Gastrocnemius medialis (tissue), 4 donors: ENCODE results near the gene KCNK13. TPM values are rescaled to one million over a fixed set of nuclear protein-coding genes. Genes with fewer than 3 reads are reported as not detected.
A peak's percentile ranks its signal among the peaks of the same experiment; 100 is the strongest.

Experiments used
- ATAC-seq, 2 donors: fragments of 150-250 bp; one replicate each; pipeline ENCODE4 v1.9.1; 2016
- DNase-seq, 2 donors: peaks; one replicate each; pipeline ENCODE4 v3.0.0-alpha.2; 2019
- H3K27ac ChIP-seq, 4 donors: fragments of 200-600 bp; sonication (generic); 1 replicate in 1 of 4; 2 replicates in 3 of 4; pipeline ENCODE4 v1.5.1; 2016 to 2018; ENCODE audit warnings: mild to moderate bottlenecking in 2 of 4, moderate library complexity in 1 of 4
- H3K27me3 ChIP-seq, 3 donors: fragments of 200-600 bp; sonication (generic) in 2 of 3; 1 replicate in 1 of 3; 2 replicates in 2 of 3; pipeline versions ENCODE4 v1.5.1 to v1.6.0; 2016 to 2019; ENCODE audit warnings: mild to moderate bottlenecking in 1 of 3, moderate library complexity in 1 of 3
- H3K36me3 ChIP-seq, 2 donors: fragments of 200-600 bp; sonication (generic) in 1 of 2; one replicate each; pipeline ENCODE4 v1.5.1; 2017 to 2018
- H3K4me1 ChIP-seq, 2 donors: fragments of 200-600 bp; sonication (generic) in 1 of 2; one replicate each; pipeline ENCODE4 v1.5.1; 2016 to 2017; ENCODE audit warnings: mild to moderate bottlenecking in 2 of 2
- H3K4me3 ChIP-seq, 4 donors: fragments of 200-600 bp; sonication (generic) in 3 of 4; 1 replicate in 1 of 4; 2 replicates in 3 of 4; pipeline ENCODE4 v1.5.1; 2016 to 2019; ENCODE audit warnings: mild to moderate bottlenecking in 2 of 4
- H3K9me3 ChIP-seq, 3 donors: fragments of 200-600 bp; sonication (generic) in 2 of 3; 1 replicate in 1 of 3; 2 replicates in 2 of 3; pipeline ENCODE4 v1.5.1; 2016 to 2019
- CTCF ChIP-seq, 5 experiments: fragments of 450-650 bp in 3 of 5; fragments of 200-600 bp in 2 of 5; sonication (generic) in 2 of 5; IDR thresholded peaks in 4 of 5; conservative IDR thresholded peaks in 1 of 5; 1 replicate in 4 of 5; 2 replicates in 1 of 5; pipeline ENCODE4 v1.5.1; 2016 to 2019; ENCODE audit warnings: antibody characterized with exemption in 5 of 5, mild to moderate bottlenecking in 3 of 5, moderate library complexity in 3 of 5
- POLR2A ChIP-seq, 2 donors: fragments of 450-650 bp; IDR thresholded peaks; one replicate each; pipeline ENCODE4 v1.6.1; 2017; ENCODE audit warnings: antibody characterized with exemption in 2 of 2, mild to moderate bottlenecking in 2 of 2, moderate library complexity in 2 of 2
- in situ Hi-C, 4 donors: fragments of 200-750 bp; cut with MboI; loops; one replicate each; pipeline versions ENCODE4 v1.15.0 to v1.8.0; 2017; ENCODE audit warnings: low sequenced_read_pairs in 4 of 4
- intact Hi-C: fragments of 100-400 bp; cut with DNase I; formaldehyde crosslinking; loops from one replicate; pipeline ENCODE4 v1.15.1; 2023; ENCODE audit warnings: low total_unique reads
- total RNA-seq, 4 donors: library from RNA; depleted of rRNA; stranded (reverse); fragments of >200 nt; gene quantifications; one replicate each; pipeline versions ENCODE4 v1.1.0 to v1.2.3, GENCODE V29; 2016

Gene KCNK13
- total RNA-seq, 4 donors from 2014 or later: not detected

- TF ChIP-seq CTCF (IDR thresholded peaks at IDR 0.05 in 4 of 5, conservative IDR thresholded peaks at IDR 0.05 in 1 of 5): no peak
- no peak for TF ChIP-seq POLR2A (IDR thresholded peaks at IDR 0.05)
- no peak for DNase-seq
- in situ Hi-C loops (no loop called here), intact Hi-C loops (no loop called here)
- H3K27ac ChIP-seq: no peak overlapping the region
- no peak overlapping the region for H3K4me3 ChIP-seq
- no peaks in the 10 kb centered on the region for H3K36me3 ChIP-seq
- no peak for ATAC-seq
- peaks cover 0 to 13% of the 10 kb centered on the region in 2 donors for H3K4me1 ChIP-seq
- peaks cover 27 to 56% (median 40%) of the 10 kb centered on the region in 3 donors for H3K27me3 ChIP-seq
- H3K9me3 ChIP-seq: no peaks in the 10 kb centered on the region
Observed at GRCh38 chr14:90056826-90057225, 5.0 kb upstream of the KCNK13 start.

GRCh38 chr14:90058876-90059458, 2.8 kb upstream of the KCNK13 start:
- intact Hi-C loops: no loop called here
- H3K36me3 ChIP-seq: no peaks in the 10 kb centered on the region

GRCh38 chr14:90060312-90060964, 1.4 kb upstream of the KCNK13 start:
- no peak overlapping the region for H3K27ac ChIP-seq
- no peak for DNase-seq

More at GRCh38 chr14:90058876-90059458, 2.8 kb upstream of the KCNK13 start:
- Histone ChIP-seq H3K27me3 (peaks cover 44 to 72% (median 54%) of the 10 kb centered on the region in 3 donors), H3K4me3 (no peak overlapping the region), H3K4me1 (peaks cover 0 to 20% of the 10 kb centered on the region in 2 donors), H3K9me3 (no peaks in the 10 kb centered on the region), H3K27ac (no peak overlapping the region)
- no peak for DNase-seq
- no peak for TF ChIP-seq CTCF (IDR thresholded peaks at IDR 0.05 in 4 of 5, conservative IDR thresholded peaks at IDR 0.05 in 1 of 5)
- TF ChIP-seq POLR2A (IDR thresholded peaks at IDR 0.05): no peak
- ATAC-seq: no peak
- in situ Hi-C loops: no loop called here

GRCh38 chr14:90060965-90061684, 669 bp upstream of the KCNK13 start:
- intact Hi-C loops: no loop called here
- TF ChIP-seq CTCF (IDR thresholded peaks at IDR 0.05 in 4 of 5, conservative IDR thresholded peaks at IDR 0.05 in 1 of 5): no peak
- TF ChIP-seq POLR2A (IDR thresholded peaks at IDR 0.05): no peak
- Histone ChIP-seq H3K9me3 (no peaks in the 10 kb centered on the region), H3K27ac (no peak overlapping the region), H3K27me3 (peaks cover 54 to 80% (median 59%) of the 10 kb centered on the region in 3 donors), H3K4me3 (peak overlapping the region; percentile 26 to 47 (median 37)), H3K4me1 (peaks cover 0 to 20% of the 10 kb centered on the region in 2 donors), H3K36me3 (no peaks in the 10 kb centered on the region)
- in situ Hi-C loops: no loop called here
- no peak for ATAC-seq
- DNase-seq: no peak

More at GRCh38 chr14:90060312-90060964, 1.4 kb upstream of the KCNK13 start:
- Histone ChIP-seq H3K4me1 (peaks cover 0 to 20% of the 10 kb centered on the region in 2 donors), H3K4me3 (peak overlapping the region; percentile 26 to 47 (median 37)), H3K36me3 (no peaks in the 10 kb centered on the region), H3K9me3 (no peaks in the 10 kb centered on the region), H3K27me3 (peaks cover 54 to 83% (median 59%) of the 10 kb centered on the region in 3 donors)
- in situ Hi-C loops: no loop called here
- no peak for ATAC-seq
- intact Hi-C loops: no loop called here
- TF ChIP-seq CTCF (IDR thresholded peaks at IDR 0.05 in 4 of 5, conservative IDR thresholded peaks at IDR 0.05 in 1 of 5) (no peak), POLR2A (IDR thresholded peaks at IDR 0.05) (no peak)
